ENCODE results near the gene DPH1.

Gene DPH1

GRCh38 chr17:2017274-2017941 lies 12.5 kb upstream of the DPH1 start:
- no peak for DNase-seq

GRCh38 chr17:2018716-2019510 lies 11.0 kb upstream of the DPH1 start:
- DNase-seq (no peak), ATAC-seq (no peak)
- Mint-ChIP-seq H3K9me3 (no peaks in the 10 kb centered on the region), H3K4me3 (no peak overlapping the region), H3K27me3 (peaks cover 22% of the 10 kb centered on the region), H3K4me1 (peaks cover 7% of the 10 kb centered on the region), H3K27ac (no peak overlapping the region), H3K36me3 (ENCODE audit: low read depth) (no peaks in the 10 kb centered on the region)

More at GRCh38 chr17:2017274-2017941, 12.5 kb upstream of the DPH1 start:
- H3K9me3 Mint-ChIP-seq: no peaks in the 10 kb centered on the region
- ATAC-seq: peak; percentile 21
- H3K27me3 Mint-ChIP-seq: peaks cover 17% of the 10 kb centered on the region
- H3K36me3 Mint-ChIP-seq (ENCODE audit: low read depth): no peaks in the 10 kb centered on the region
- H3K4me1 Mint-ChIP-seq: no peaks in the 10 kb centered on the region
- H3K4me3 Mint-ChIP-seq: no peak overlapping the region
- H3K27ac Mint-ChIP-seq: no peak overlapping the region

- ATAC-seq (no peak), DNase-seq (no peak)
- Mint-ChIP-seq H3K27ac (no peak overlapping the region), H3K4me3 (no peak overlapping the region), H3K27me3 (peaks cover 22% of the 10 kb centered on the region), H3K4me1 (peaks cover 9% of the 10 kb centered on the region), H3K9me3 (no peaks in the 10 kb centered on the region), H3K36me3 (ENCODE audit: low read depth) (no peaks in the 10 kb centered on the region)
Observed at GRCh38 chr17:2019723-2020122, 10.2 kb upstream of the DPH1 start.

GRCh38 chr17:2020721-2021120 lies 9.2 kb upstream of the DPH1 start:
- Mint-ChIP-seq H3K27ac (no peak overlapping the region), H3K27me3 (peaks cover 23% of the 10 kb centered on the region), H3K36me3 (ENCODE audit: low read depth) (no peaks in the 10 kb centered on the region), H3K4me3 (no peak overlapping the region), H3K4me1 (peaks cover 10% of the 10 kb centered on the region), H3K9me3 (no peaks in the 10 kb centered on the region)
- no peak for DNase-seq
- ATAC-seq: no peak

- Mint-ChIP-seq H3K4me1 (peaks cover 16% of the 10 kb centered on the region), H3K9me3 (no peaks in the 10 kb centered on the region), H3K36me3 (ENCODE audit: low read depth) (no peaks in the 10 kb centered on the region), H3K27me3 (peaks cover 38% of the 10 kb centered on the region), H3K27ac (no peak overlapping the region), H3K4me3 (no peak overlapping the region)
- no peak for DNase-seq
- peak; percentile 27 for ATAC-seq
Observed at GRCh38 chr17:2022647-2023240, 7.2 kb upstream of the DPH1 start.

GRCh38 chr17:2023256-2023655 lies 6.7 kb upstream of the DPH1 start:
- H3K36me3 Mint-ChIP-seq (ENCODE audit: low read depth): no peaks in the 10 kb centered on the region
- peak overlapping the region; percentile 42 for H3K4me3 Mint-ChIP-seq
- ATAC-seq: no peak
- no peak overlapping the region for H3K27ac Mint-ChIP-seq
- H3K4me1 Mint-ChIP-seq: peaks cover 16% of the 10 kb centered on the region
- peaks cover 38% of the 10 kb centered on the region for H3K27me3 Mint-ChIP-seq
- DNase-seq: no peak
- H3K9me3 Mint-ChIP-seq: no peaks in the 10 kb centered on the region

- ATAC-seq (no peak), DNase-seq (peak; percentile 24)
Observed at GRCh38 chr17:2023692-2024571, 6.0 kb upstream of the DPH1 start.

GRCh38 chr17:2024572-2025219 lies 5.3 kb upstream of the DPH1 start:
- no peak overlapping the region for H3K27ac Mint-ChIP-seq
- H3K27me3 Mint-ChIP-seq: peaks cover 31% of the 10 kb centered on the region
- DNase-seq: no peak
- H3K36me3 Mint-ChIP-seq (ENCODE audit: low read depth): no peaks in the 10 kb centered on the region
- H3K4me1 Mint-ChIP-seq: peaks cover 18% of the 10 kb centered on the region
- peak overlapping the region; percentile 68 for H3K4me3 Mint-ChIP-seq
- H3K9me3 Mint-ChIP-seq: no peaks in the 10 kb centered on the region
- no peak for ATAC-seq

More at GRCh38 chr17:2023692-2024571, 6.0 kb upstream of the DPH1 start:
- Mint-ChIP-seq H3K9me3 (no peaks in the 10 kb centered on the region), H3K27ac (no peak overlapping the region), H3K27me3 (peaks cover 36% of the 10 kb centered on the region), H3K4me3 (peak overlapping the region; percentile 68), H3K36me3 (ENCODE audit: low read depth) (no peaks in the 10 kb centered on the region), H3K4me1 (peaks cover 16% of the 10 kb centered on the region)

- Mint-ChIP-seq H3K9me3 (no peaks in the 10 kb centered on the region), H3K4me1 (peaks cover 18% of the 10 kb centered on the region), H3K27me3 (peaks cover 30% of the 10 kb centered on the region), H3K36me3 (ENCODE audit: low read depth) (no peaks in the 10 kb centered on the region), H3K4me3 (peak within 1 kb of the TSS; percentile 68), H3K27ac (no peak within 1 kb of the TSS)
- DNase-seq (peak; percentile 60), ATAC-seq (no peak)
Observed at GRCh38 chr17:2025220-2025621, 4.7 kb upstream of the DPH1 start, which contains the start of gene RTN4RL1. TSS of gene RTN4RL1 (minus strand) at chr17:2025334. CDS start at chr17:2024865, 469 bp downstream.

GRCh38 chr17:2025622-2026309 lies 4.2 kb upstream of the DPH1 start:
- peak; percentile 42 for DNase-seq
- Mint-ChIP-seq H3K4me3 (peak overlapping the region; percentile 63), H3K9me3 (no peaks in the 10 kb centered on the region), H3K4me1 (peaks cover 19% of the 10 kb centered on the region), H3K27ac (no peak overlapping the region), H3K27me3 (peaks cover 28% of the 10 kb centered on the region), H3K36me3 (ENCODE audit: low read depth) (no peaks in the 10 kb centered on the region)
- no peak for ATAC-seq

- Mint-ChIP-seq H3K27ac (no peak overlapping the region), H3K36me3 (ENCODE audit: low read depth) (no peaks in the 10 kb centered on the region), H3K4me3 (no peak overlapping the region), H3K9me3 (no peaks in the 10 kb centered on the region), H3K4me1 (peaks cover 33% of the 10 kb centered on the region), H3K27me3 (peaks cover 26% of the 10 kb centered on the region)
- ATAC-seq (no peak), DNase-seq (peak; percentile 18)
Observed at GRCh38 chr17:2027528-2028233, 2.3 kb upstream of the DPH1 start.

- Mint-ChIP-seq H3K36me3 (ENCODE audit: low read depth) (no peaks in the 10 kb centered on the region), H3K27ac (no peak overlapping the region), H3K4me1 (peaks cover 28% of the 10 kb centered on the region), H3K27me3 (peaks cover 23% of the 10 kb centered on the region), H3K9me3 (no peaks in the 10 kb centered on the region), H3K4me3 (no peak overlapping the region)
- DNase-seq (no peak), ATAC-seq (no peak)
Observed at GRCh38 chr17:2028234-2028614, 1.7 kb upstream of the DPH1 start.

GRCh38 chr17:2028737-2029136 lies 1.2 kb upstream of the DPH1 start:
- Mint-ChIP-seq H3K9me3 (no peaks in the 10 kb centered on the region), H3K27ac (no peak overlapping the region), H3K4me1 (peaks cover 29% of the 10 kb centered on the region), H3K27me3 (peaks cover 21% of the 10 kb centered on the region), H3K36me3 (ENCODE audit: low read depth) (no peaks in the 10 kb centered on the region), H3K4me3 (no peak overlapping the region)
- ATAC-seq: no peak
- DNase-seq: no peak
